Measurements from ENCODE around the gene KSR2. TPM values are rescaled to one million over a fixed set of nuclear protein-coding genes. Genes with fewer than 3 reads are reported as not detected.

The KSR2 gene
- total and polyA plus RNA-seq, 4 donors, result 0.09 to 1.8 (median 0.37) TPM

- Histone ChIP-seq H3K36me3 (ENCODE audit: control insufficient read depth in 4 of 4, insufficient read depth in 4 of 4, low read length in 4 of 4) (no peaks in the 10 kb centered on the region), H3K9ac (ENCODE audit: insufficient read depth in 1 of 2, low read length in 2 of 2) (no peak overlapping the region), H3K27ac (ENCODE audit: low read depth in 1 of 2, low read length in 1 of 2) (no peak overlapping the region), H3K9me3 (ENCODE audit: control insufficient read depth in 4 of 4, insufficient read depth in 3 of 4, low read length in 3 of 4) (peaks cover 0 to 2% (median 0%) of the 10 kb centered on the region in 4 donors), H3K4me3 (no peak overlapping the region), H3K27me3 (ENCODE audit: control insufficient read depth in 3 of 3, insufficient read depth in 3 of 3, low read length in 2 of 3) (no peaks in the 10 kb centered on the region), H3K4me1 (ENCODE audit: control insufficient read depth in 5 of 5, insufficient read depth in 5 of 5, low read length in 5 of 5) (no peaks in the 10 kb centered on the region)
- no peak for DNase-seq
- no peak for ATAC-seq (ENCODE audit: insufficient read depth, low FRiP score)
- TF ChIP-seq CTCF (IDR thresholded peaks at IDR 0.05; ENCODE audit: control extremely low read depth, extremely low read depth), result no peak
- WGBS, 2 donors, result 0 to 24% methylated on average over 1 of the region's 1 CpG
Measured at GRCh38 chr12:117744418-117744817, 224.4 kb downstream of the KSR2 start.

GRCh38 chr12:117743761-117744160 is 225.0 kb downstream of the KSR2 start:
- no peak for ATAC-seq (ENCODE audit: insufficient read depth, low FRiP score)
- Histone ChIP-seq H3K36me3 (ENCODE audit: control insufficient read depth in 4 of 4, insufficient read depth in 4 of 4, low read length in 4 of 4) (no peaks in the 10 kb centered on the region), H3K9me3 (ENCODE audit: control insufficient read depth in 4 of 4, insufficient read depth in 3 of 4, low read length in 3 of 4) (peaks cover 0 to 2% (median 0%) of the 10 kb centered on the region in 4 donors), H3K27ac (ENCODE audit: low read depth in 1 of 2, low read length in 1 of 2) (no peak overlapping the region), H3K9ac (ENCODE audit: insufficient read depth in 1 of 2, low read length in 2 of 2) (no peak overlapping the region), H3K4me3 (no peak overlapping the region), H3K27me3 (ENCODE audit: control insufficient read depth in 3 of 3, insufficient read depth in 3 of 3, low read length in 2 of 3) (no peaks in the 10 kb centered on the region), H3K4me1 (ENCODE audit: control insufficient read depth in 5 of 5, insufficient read depth in 5 of 5, low read length in 5 of 5) (no peaks in the 10 kb centered on the region)
- no peak for DNase-seq
- WGBS, 2 donors, result 84 to 85% methylated on average over 1 of the region's 1 CpG
- TF ChIP-seq CTCF (IDR thresholded peaks at IDR 0.05; ENCODE audit: control extremely low read depth, extremely low read depth), result no peak

- ATAC-seq (ENCODE audit: insufficient read depth, low FRiP score), result no peak
- Histone ChIP-seq H3K27ac (ENCODE audit: low read depth in 1 of 2, low read length in 1 of 2) (no peak overlapping the region), H3K4me3 (no peak overlapping the region), H3K4me1 (ENCODE audit: control insufficient read depth in 5 of 5, insufficient read depth in 5 of 5, low read length in 5 of 5) (no peaks in the 10 kb centered on the region), H3K9me3 (ENCODE audit: control insufficient read depth in 4 of 4, insufficient read depth in 3 of 4, low read length in 3 of 4) (peaks cover 0 to 2% (median 0%) of the 10 kb centered on the region in 4 donors), H3K36me3 (ENCODE audit: control insufficient read depth in 4 of 4, insufficient read depth in 4 of 4, low read length in 4 of 4) (no peaks in the 10 kb centered on the region), H3K27me3 (ENCODE audit: control insufficient read depth in 3 of 3, insufficient read depth in 3 of 3, low read length in 2 of 3) (no peaks in the 10 kb centered on the region), H3K9ac (ENCODE audit: insufficient read depth in 1 of 2, low read length in 2 of 2) (no peak overlapping the region)
- TF ChIP-seq CTCF (IDR thresholded peaks at IDR 0.05; ENCODE audit: control extremely low read depth, extremely low read depth), result no peak
- no peak for DNase-seq
- WGBS, 2 donors, result 77 to 82% methylated on average over 4 of the region's 4 CpGs
Measured at GRCh38 chr12:117742721-117743120, 226.1 kb downstream of the KSR2 start.

GRCh38 chr12:117738233-117738632 is 230.6 kb downstream of the KSR2 start:
- DNase-seq, result no peak
- TF ChIP-seq CTCF (IDR thresholded peaks at IDR 0.05; ENCODE audit: control extremely low read depth, extremely low read depth), result no peak
- Histone ChIP-seq H3K4me1 (ENCODE audit: control insufficient read depth in 5 of 5, insufficient read depth in 5 of 5, low read length in 5 of 5) (no peaks in the 10 kb centered on the region), H3K27ac (ENCODE audit: low read depth in 1 of 2, low read length in 1 of 2) (no peak overlapping the region), H3K9me3 (ENCODE audit: control insufficient read depth in 4 of 4, insufficient read depth in 3 of 4, low read length in 3 of 4) (no peaks in the 10 kb centered on the region), H3K4me3 (no peak overlapping the region), H3K36me3 (ENCODE audit: control insufficient read depth in 4 of 4, insufficient read depth in 4 of 4, low read length in 4 of 4) (no peaks in the 10 kb centered on the region), H3K9ac (ENCODE audit: insufficient read depth in 1 of 2, low read length in 2 of 2) (no peak overlapping the region), H3K27me3 (ENCODE audit: control insufficient read depth in 3 of 3, insufficient read depth in 3 of 3, low read length in 2 of 3) (no peaks in the 10 kb centered on the region)
- no peak for ATAC-seq (ENCODE audit: insufficient read depth, low FRiP score)
- 86 to 95% methylated on average over 6 of the region's 6 CpGs for WGBS, 2 donors
